NCI-H446 (cell line): ENCODE measurements around the gene WNK1.
"Not testable (repeated sequence)": the region's sequence is repeated elsewhere in the genome, so short reads cannot be mapped to it uniquely, and the experiment has no call there.

Source experiments
- DNase-seq, 2 experiments: peaks; one replicate each; lab custom pipeline; 2025; lab: John Stamatoyannopoulos, UW

Gene WNK1

DNA sequence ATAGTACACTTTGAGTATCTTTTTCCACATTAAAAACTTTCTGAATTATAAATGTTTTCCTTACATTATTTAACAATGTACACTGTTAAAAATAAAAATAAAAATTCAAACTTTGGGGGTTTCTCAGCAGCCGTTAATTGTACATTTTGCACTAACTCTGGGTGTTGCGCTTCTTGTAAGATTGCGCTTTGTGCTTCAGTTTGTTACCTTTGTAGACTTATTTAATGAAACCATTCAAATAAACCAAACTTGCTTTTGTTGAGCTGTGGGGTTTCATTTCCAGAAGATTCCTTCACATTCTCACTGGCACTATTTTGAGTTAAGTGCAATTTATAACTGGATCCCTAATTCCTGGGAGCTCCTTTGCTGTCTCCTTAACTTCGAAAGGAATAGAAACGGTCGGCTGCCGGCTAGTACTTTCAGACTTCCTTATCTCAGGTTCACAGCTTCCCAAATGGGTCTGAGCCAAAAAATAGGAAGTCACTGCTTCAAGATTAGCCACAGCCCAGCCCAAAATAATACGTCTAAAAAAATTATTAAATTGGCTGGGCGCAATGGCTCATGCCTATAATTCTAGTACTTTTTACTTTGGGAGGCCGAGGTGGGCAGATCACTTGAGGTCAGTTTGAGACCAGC lies 158.9 kb downstream of the WNK1 start:
- no peak for DNase-seq

DNA sequence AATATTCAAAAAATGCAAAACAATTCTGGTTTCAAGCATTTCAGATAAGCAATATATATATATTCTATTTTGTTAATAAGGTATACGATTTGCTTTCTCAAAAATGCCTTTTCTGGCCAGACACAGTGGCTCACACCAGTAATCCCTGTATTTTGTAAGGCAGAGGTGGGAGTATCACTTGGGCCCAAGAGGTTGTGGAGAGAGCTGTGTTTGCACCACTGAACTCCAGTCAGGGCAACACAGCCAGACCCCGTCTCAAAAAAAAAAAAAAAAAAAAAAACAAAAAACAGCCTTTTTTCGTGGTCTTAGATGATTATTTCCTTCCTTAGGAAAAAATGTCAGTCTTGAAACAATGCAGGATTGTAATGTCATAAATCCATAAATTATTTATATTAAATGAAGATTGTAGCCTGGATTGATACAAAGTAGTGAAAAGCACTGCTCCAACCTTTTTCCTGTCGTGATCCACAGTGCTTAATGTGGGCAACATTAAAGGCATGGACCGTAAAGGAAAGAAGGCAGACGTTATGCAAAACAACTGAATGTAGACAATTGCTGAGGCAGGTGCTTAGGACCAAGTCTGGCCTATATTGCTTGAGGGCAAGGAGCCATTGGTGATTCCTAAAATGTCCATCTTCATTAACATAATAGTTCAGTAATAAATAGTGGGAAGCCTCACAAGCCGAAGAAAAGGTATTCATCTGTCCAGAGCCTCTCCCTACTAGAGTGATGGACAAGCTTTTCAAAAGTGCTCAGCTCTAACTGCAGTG lies 160.3 kb downstream of the WNK1 start:
- DNase-seq, result no peak

DNA sequence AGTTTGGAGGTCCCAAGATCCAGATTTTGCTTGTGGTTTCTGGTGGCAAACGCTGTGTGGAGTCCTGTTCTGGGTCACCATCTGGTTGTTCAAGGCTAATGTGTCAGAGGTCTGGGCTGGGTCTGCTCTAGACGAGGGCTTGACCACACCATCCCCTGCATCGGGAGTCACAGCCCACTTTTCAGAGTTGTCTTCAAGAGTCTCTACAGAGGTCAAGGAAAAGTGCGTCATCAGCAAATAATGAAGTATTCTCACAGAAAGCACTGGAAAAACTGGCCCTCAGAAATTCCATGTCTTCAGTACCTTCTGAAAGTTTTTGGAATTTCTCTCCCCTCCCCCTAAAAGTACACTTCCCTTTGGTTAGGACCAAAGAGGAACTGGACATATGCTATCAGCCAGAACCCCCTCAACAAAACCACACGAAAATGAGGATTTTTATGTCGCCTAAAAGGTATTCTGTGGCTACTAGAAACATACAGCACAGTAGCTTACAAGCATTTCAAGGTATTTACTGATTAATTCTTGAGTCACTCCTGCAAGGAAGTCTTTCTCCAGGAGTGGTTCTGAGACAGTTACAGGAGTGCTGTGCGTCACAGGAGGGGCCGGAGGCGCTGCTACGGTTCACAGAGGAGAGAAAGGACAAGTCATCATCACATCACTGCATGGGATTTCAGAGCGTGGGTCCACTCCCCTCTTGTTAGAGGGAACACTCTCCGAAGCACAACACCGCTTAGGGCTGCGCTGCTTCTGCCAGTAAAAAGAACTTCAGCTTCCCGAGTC lies 161.7 kb downstream of the WNK1 start:
- DNase-seq, result no peak

DNA sequence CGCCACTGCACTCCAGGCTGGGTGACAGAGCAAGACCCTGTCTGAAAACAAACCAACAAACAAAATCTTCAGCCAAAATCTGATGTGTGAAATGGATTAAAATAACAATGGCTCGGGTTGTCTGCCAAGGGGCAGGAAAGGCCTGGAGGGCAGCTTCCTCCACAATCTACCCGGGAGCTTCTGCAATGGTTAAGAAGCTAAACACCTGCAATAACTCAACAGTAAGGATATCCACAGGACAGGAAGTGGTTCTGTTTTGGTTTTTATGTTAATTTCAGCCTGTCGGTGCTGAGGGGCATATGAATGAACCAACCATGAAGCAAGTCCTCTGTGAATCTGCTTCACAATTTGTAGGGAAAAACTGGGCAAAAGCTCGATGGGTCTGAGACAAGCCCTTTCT lies 162.7 kb downstream of the WNK1 start:
- DNase-seq, result no peak

DNA sequence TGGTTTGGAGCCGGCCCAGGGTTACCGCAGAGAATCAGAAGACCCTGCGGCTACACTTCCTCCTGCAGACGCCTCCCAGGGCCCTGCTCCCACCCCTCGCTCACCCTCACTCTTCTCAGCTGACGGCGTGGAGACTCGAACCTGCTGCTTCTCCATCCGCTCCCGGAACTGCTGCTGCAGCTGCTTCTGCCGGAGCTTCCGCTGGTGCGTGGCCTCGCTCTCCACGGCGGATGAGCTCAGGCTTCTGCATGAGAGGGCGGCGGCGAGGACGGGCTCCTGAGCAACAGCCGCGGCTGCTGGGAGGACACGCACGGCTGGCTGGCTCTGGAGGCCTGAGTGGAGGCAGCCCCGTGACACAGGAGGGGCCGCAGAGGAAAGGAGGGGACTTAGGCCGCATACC lies 163.9 kb downstream of the WNK1 start:
- no peak for DNase-seq

DNA sequence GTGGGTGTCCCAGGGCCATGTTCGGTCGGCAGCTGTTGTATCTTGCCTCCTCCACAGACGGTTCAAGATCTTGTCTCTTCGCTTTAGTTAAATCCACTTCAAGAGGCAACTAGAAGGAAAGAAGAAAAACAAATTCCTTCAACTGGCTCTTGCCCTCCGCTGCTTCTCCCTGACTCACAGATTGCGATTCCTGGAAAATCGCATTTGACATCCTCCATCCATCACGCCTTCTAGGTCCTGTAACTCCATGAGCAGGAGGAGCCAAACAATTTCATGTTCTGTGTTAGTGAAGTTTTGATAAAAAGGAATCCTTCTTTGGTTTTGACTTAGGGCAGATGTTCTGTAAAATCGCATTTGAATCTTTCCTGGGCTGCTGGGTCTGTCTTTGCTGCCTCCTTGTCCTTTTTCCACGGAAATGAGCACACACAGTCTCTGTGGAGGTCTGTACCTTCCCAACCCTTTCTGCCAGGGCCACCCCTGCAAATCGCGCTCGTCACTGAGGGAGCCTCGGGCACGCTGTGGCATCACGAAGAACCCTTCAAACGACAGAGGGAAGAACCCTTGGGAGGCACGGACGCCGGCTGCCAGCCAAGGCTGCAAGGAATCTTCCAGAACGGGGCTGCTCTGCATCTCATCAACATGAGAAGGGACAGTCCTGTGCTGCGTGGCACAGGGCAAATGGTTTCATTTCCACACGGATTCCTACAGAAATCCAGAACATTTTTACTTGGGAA lies 164.5 kb downstream of the WNK1 start:
- DNase-seq, result no peak

DNA sequence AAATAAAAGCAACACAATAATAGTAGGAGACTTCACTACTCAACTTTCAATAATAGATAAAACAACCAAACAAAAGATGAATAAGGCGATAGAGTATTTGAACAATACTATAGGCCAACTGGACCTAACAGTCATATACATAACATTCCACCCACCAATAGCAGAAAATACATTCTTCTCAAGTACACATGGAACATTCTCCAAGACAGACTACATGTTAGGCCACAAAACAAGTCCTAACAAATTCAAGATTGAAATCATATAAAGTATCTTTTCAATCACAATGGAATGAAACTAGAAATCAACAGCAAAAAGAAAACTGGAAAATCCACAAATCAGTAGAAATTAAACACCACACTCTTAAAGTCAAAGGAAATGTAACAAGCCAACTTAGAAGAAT lies 168.3 kb downstream of the WNK1 start:
- no peak for DNase-seq

DNA sequence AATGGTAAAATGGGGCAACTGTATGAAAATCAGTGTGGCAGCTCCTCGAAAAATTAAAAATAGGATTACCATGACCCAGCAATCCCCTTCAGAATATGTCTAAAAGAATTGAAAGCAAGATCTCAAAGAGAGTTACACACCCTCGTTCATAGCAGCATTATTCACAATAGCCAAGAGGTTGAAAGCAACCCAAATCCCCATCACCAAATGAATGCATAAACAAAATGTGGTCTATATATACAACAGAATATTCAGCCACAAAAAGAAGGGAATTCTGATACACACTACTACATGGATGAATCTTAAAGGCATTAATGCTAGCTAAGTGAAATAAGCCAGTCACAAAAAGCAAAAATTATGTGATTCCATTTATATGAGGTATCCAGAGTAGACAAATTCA lies 169.9 kb downstream of the WNK1 start:
- DNase-seq, result no peak

DNA sequence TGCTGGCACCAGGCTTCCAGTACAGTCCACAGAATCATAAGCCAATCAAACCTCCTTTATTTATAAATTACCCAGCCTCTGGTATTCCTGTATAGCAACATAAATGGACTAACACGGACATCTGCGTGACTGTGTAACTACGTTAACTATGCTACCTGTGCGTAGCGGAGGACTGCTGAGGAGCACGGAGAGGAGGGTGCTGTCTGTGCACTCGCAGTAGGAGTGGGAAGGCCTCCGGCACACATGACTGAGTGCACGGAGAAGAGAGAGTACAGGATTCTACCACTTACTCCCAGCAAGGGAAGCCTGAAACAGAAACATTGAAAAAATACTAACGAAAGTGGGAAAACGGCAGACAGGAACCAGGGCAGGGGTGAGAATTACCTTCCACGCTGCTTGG lies 174.3 kb downstream of the WNK1 start:
- DNase-seq, result no peak

DNA sequence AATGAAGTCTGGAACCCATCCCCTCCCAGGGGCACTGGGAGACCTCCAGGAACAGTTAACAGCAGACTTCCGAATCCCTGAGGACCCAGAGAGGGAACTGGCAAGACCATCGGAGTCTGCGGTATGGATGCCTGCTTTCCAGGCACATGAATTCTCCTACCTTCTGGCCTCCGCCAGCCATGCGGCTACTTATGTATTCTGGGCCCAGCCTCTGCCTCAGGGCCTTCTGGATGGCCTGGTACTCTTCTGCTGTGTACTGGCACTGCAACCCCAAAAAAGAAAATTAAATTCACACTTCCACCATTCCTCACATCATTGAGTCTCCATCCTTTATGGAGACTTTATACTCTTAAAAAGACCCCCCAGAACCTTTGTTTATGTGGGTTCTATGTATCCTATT lies 178.7 kb downstream of the WNK1 start:
- DNase-seq, result no peak

DNA sequence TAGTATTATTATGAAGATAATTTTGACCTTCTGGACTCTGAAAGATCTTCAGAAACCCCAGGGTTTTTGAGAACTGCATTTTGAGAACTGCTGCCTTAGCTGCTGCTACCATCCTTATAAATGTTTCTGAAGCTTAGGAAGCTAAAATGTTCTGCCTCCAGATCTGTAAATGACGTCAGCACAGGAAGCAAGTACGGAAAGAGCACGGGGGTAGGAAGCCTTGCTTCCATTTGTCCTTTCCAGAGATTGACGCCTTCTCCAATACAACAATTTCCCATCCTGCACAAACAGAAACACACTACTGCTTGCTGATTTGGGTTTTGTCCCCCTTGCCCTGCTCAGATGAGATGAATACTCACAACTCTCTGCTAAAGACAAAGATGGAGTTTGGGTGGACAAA lies 179.2 kb downstream of the WNK1 start:
- no peak for DNase-seq

DNA sequence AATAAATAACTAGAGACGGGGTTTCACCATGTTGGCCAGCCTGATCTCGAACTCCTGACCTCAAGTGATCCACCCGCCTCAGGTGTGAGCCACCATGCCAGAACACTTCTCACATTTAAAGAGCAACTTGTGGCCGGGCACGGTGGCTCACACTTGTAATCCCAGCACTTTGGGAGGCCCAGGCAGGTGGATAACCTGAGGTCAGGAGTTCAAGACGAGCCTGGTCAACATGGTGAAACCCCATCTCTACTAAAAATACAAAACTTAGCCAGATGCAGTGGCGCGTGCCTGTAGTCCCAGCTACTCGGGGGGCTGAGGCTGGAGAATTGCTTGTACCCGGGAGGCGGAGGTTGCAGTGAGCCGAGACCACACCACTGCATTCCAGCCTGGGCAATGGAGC lies 183.5 kb downstream of the WNK1 start:
- DNase-seq, result not testable (repeated sequence)

DNA sequence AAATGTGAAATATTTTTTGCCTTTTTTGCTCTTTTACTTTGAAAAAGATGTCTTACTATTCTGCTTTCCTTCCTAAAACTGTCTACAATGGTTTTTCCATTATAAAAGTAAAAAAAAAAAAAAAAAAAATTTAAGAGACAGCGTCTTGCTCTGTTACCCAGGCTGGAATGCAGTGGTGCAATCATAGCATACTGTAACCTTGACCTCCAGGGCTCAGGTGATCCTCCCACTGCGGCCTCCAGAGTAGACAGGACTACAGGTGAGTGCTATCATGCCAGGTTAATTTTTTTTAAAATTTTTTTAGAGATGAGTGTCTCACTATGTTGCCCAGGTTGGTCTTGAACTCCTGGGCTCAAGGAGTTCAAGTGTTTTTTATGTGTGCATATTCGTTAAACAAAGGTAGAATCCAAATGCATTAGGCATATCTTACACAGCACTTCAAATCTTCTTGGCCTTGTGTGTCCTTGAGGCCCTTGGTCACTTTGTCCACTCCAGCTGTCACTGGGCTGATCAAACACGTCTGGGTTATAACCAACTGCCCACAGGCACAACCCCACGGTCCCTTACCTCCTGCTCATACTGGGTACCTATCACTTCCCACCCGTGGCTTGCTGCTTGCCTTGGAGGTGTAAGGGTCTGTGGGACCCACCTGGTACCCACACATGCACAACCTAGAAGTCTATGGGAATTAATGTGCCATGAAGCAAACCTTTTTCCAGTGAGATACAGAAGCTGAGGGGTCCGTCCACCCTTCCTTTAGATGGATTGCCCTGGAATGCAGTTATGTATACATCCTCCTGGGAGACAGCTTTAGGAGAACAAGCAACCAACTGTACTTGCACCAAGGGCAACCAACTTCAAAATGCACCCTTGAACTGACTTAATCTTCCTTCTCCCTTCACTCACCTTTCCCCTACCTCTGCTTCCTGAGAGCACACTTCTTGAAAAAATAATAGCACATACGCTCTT lies 184.3 kb downstream of the WNK1 start:
- no peak for DNase-seq

DNA sequence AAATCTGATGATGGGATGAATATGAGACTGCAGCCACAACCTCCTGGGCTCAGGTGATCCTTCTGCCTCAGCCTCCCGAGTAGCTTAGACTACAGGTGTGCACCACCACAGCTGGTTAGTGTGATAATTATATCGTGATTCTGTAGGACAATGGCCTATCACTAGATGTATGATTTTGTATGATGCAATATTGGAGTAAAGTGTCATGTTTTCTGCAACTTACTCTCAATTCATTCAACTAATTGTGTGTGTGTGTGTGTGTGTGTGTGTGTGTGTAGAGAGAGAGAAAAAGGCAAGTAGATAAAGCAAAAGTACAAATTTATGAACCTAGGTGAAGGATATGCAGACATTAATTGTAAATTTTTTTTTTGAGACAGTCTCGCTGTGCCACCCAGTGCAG lies 186.4 kb downstream of the WNK1 start:
- DNase-seq, result no peak

DNA sequence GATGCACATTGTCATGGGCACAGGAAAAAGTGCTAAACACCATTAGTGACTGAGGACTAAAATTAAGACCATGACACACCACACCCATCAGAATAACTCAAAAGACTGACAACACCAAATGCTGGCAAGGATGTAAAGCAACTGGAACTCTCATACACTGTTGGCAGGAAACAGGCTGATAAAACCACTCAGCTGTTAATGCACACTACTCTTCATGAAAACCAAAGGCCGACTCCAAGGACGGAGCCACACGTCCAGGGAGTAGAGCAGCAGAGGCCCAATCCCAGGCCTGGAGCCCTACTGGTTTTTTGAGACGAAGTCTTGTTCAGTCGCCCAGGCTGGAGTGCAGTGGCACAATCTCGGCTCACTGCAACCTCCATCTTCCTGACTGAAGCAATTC lies 190.7 kb downstream of the WNK1 start:
- no peak for DNase-seq

DNA sequence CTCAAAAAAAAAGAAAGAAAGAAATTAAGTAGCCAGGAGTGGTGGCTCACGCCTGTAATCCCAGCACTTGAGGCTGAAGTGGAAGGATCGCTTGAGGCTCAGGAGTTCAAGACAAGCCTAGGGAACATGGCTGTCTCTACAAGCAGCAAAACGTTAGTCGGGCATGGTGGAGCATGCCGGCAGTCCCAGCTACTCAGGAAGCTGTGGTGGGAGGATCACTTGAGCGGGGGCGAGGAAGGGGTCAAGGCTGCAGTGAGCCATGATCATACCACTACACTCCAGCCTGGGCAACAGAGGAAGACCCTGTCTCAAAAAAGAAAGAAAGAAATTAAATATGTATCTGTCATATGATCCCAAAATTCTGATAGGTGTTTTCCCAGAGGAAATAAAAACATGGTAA lies 191.8 kb downstream of the WNK1 start:
- DNase-seq, result no peak

DNA sequence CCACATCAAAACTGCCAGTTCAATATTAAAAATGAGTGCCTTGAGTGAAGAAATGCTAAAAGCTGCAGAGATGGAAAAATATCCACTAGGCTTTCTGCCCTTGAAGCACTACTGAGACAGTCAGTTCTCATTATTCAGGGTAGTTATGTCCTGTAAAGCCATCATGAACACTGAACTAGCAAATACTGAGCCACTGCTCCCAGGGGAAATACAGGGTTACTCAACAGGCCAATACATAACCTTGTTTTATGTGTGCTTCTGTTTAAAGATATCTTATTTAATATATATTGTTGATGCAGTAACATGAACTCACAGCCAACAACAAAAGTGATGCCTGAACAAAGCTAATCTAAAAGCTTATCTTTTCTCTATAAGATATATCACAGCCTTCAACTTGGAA lies 193.8 kb downstream of the WNK1 start:
- no peak for DNase-seq

DNA sequence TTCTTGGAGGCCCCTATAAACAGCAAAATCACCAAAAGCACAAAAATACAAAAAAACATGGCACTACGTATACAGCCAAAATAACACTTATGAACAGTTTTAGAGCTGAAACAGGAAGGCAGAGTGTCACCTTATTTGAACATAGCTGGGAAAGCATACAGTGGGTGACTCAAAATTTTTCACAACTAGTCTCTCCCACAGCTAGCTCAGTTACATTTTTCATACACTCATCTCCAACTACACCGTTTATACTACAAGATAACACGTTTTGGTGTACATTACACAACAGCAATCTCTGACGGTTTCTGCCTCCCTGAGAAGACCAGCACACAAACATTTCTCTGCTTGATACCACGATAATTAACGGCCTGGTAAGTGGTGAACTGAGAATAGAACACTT lies 194.3 kb downstream of the WNK1 start:
- DNase-seq, result no peak

DNA sequence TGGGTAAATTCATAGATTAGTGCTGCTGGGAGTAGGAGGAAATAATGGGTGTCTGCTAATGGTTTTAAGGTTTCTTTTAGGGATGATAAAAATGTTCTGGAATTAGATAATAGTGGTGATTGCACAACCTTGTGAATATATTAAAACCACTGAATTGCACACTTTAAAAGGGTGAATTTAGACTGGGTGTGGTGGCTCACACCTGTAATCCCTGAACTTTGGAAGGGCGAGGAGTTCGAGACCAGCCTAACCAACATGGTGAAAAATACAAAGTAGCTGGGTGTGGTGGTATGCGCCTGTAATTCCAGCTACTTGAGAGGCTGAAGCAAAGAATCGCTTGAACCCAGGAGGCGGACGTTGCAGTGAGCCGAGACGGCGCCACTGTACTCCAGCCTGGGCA lies 195.9 kb downstream of the WNK1 start:
- no peak for DNase-seq

DNA sequence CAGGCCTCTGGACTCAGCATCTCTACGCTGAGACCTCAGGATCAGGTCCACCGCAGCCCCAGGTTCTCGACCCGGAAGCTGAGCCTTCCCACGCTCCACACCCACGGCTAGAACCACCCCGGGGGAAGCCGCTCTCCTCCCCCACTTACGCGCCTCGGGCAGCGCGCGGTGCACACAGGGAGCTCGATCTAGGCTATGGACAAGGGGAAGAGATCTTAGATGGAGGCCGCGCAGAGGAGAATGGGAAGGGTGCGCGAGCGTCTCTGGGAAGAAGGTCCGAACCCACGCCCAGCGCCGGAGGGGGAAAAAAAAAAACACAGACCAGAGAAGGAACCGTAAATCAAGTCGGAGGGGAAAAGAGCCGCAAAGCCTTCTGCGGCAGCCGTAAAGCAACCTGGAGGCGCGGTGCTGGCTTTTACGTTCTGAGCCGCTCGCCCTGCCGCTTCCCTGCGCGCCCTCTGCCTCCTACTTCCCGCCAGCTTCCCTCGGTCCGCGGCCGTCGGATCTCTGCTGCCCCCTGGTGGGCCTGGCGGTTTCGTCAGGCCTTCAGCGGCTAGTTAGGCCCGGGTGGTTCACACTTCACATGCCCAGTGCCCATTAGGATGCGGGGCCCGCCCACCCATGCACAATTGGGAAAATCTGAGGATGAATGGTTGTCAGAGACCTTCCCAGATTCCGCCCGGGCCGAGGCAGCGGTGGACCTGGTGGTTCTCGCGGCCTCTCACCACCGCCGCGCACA lies 197.2 kb downstream of the WNK1 start, which contains the start of gene RAD52:
Gene RAD52 (minus strand): TSS at position 242 of the 739 bp plus-strand sequence. CDS start 16,636 bp downstream, outside the sequence.
- peak; percentile 97 to 99 for DNase-seq
